Urinary bladder (tissue), 4 donors: ENCODE results near the gene CCDC7. TPM values are rescaled to one million over a fixed set of nuclear protein-coding genes. Genes with fewer than 3 reads are reported as not detected.

Experiments used
- DNase-seq: peaks from one replicate; pipeline ENCODE4 v3.0.0-alpha.2; 2015; ENCODE audit errors: extremely low spot score
- H3K27ac ChIP-seq: one replicate; pipeline ENCODE4 v1.5.1; 2013; ENCODE audit warnings: low read depth, mild to moderate bottlenecking, moderate library complexity
- H3K36me3 ChIP-seq: one replicate; pipeline ENCODE4 v1.6.1; 2013; ENCODE audit warnings: mild to moderate bottlenecking, moderate library complexity; ENCODE audit not compliant: insufficient read depth
- H3K4me1 ChIP-seq: one replicate; pipeline ENCODE4 v1.6.1; 2013; ENCODE audit warnings: mild to moderate bottlenecking, moderate library complexity; ENCODE audit not compliant: insufficient read depth
- H3K4me3 ChIP-seq: one replicate; pipeline ENCODE4 v1.5.1; 2013; ENCODE audit warnings: low read depth, low read length
- WGBS: extraction: QIAGEN DNeasy Blood & Tissue Kit; methylation state at CpG from one replicate; pipeline ENCODE4 v1.1.7; 2013; 5-methylcytosine and 5-hydroxymethylcytosine counted together
- polyA plus RNA-seq: library from polyadenylated mRNA; stranded (reverse); fragments of 200-250 nt; gene quantifications from one replicate; pipeline ENCODE4 v1.2.3, GENCODE V29; 2013
- total RNA-seq: library from RNA; depleted of rRNA; stranded (reverse); fragments of >200 nt; gene quantifications from one replicate; pipeline ENCODE4 v1.2.3, GENCODE V29; 2014
- donor health status: healthy with polysubstance abuse.
- donor health status: healthy.

Gene CCDC7
- total and polyA plus RNA-seq, 2 donors, result 1.2 to 109 TPM

DNA sequence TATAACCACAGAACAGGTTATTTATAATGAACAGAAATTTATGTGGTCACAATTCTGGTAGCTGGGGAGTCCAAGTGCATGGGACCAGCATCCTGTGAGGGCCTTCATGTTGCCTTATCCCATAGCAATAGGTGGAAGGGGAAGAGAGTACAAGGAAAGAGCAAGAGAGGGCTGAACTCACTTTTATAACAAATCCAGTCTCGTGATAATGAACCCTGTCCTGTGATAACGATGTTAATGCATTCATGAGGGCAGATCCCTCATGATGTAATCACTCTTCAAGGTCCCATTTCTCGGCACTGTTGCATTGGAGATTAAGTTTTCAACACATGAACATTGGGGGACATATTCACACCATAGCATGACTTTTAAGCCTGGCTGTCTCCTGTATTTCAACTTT is 27.4 kb upstream of the CCDC7 start:
- 52% methylated on average over 3 of the region's 3 CpGs for WGBS
- Histone ChIP-seq H3K36me3 (no peaks in the 10 kb centered on the region), H3K4me3 (no peak overlapping the region), H3K4me1 (no peaks in the 10 kb centered on the region), H3K27ac (no peak overlapping the region)
- no peak for DNase-seq

DNA sequence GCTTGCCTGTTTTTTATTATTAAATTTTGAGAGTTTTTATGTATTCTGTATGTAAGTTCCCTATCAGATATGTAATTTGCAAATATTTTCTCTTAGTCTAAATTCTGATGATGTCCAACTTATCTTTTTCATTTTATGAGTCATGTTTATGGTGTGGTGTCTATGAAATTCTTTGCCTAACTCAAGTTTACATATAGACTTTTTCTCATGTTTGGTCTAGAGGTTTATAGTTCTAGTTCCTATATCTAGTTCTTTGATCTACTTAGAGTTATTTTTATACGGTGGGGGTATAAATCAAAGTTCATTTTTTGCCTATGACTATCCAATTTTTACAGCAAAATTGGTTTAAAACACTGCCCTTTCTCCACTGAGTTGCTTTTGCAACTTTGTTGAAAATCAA is 26.3 kb upstream of the CCDC7 start:
- no peak overlapping the region for H3K27ac ChIP-seq
- H3K4me3 ChIP-seq, result no peak overlapping the region
- no peak for DNase-seq
- 27% methylated on average over 1 of the region's 1 CpG for WGBS
- H3K36me3 ChIP-seq, result no peaks in the 10 kb centered on the region
- H3K4me1 ChIP-seq, result no peaks in the 10 kb centered on the region

DNA sequence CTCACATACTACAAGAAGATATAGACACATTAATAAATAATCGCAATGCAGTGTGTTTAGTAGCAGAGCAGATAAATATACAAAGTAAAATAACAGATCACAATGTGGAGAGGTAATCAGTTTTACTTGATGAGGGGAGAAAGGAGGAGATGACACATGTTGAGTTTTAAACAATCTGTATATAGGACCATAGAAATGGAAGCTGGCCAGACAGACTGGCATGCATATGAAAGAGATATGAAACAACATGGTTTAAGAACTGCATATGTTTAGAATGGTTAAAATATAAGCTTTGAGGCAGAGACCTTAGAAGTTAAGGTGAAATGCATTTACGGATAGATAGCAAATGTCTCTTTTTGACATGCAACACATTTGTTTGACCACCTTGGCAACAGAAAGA is 19.8 kb upstream of the CCDC7 start:
- Histone ChIP-seq H3K4me1 (no peaks in the 10 kb centered on the region), H3K4me3 (no peak overlapping the region), H3K36me3 (no peaks in the 10 kb centered on the region), H3K27ac (no peak overlapping the region)
- 89% methylated on average over 2 of the region's 2 CpGs for WGBS
- DNase-seq, result no peak

DNA sequence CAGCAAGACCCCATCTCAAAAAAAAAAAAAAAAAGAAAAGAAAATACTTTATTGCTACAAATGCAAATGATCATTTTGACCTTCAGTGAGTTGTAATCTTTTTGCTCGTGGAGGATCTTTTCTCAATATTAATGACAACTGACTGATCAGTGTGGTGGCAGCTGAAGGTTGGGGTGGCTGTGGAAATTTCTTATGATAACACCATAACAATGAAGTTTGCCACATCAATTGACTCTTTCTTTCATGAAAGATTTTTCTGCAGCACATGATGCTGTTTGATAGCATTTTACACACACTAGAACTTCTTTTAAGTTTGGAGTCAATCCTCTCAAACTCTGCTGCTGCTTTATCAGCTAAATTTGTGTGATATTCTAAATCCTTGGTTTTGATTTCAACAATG is 12.4 kb upstream of the CCDC7 start:
- H3K27ac ChIP-seq, result no peak overlapping the region
- 88% methylated on average over 1 of the region's 1 CpG for WGBS
- DNase-seq, result no peak
- no peaks in the 10 kb centered on the region for H3K4me1 ChIP-seq
- no peak overlapping the region for H3K4me3 ChIP-seq
- H3K36me3 ChIP-seq, result no peaks in the 10 kb centered on the region

DNA sequence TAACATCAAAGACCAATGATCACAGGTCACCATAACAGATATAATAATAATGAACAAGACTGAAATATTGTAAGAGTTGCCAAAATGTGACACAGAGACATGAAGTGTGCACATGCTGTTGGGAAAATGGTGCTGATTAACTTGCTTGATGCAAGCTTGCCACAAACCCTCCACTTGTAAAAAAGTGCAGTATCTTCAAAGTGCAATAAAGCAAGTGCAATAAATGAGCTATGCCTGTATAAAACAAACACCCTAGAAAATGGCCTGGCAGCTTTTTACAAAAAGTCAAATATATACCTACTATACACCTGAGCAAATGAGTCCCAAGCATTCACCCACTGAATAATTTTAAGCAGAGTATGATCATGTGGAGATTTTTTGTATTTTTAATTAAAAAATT is 9.7 kb upstream of the CCDC7 start:
- Histone ChIP-seq H3K4me1 (no peaks in the 10 kb centered on the region), H3K36me3 (no peaks in the 10 kb centered on the region), H3K4me3 (no peak overlapping the region), H3K27ac (no peak overlapping the region)
- DNase-seq, result no peak

DNA sequence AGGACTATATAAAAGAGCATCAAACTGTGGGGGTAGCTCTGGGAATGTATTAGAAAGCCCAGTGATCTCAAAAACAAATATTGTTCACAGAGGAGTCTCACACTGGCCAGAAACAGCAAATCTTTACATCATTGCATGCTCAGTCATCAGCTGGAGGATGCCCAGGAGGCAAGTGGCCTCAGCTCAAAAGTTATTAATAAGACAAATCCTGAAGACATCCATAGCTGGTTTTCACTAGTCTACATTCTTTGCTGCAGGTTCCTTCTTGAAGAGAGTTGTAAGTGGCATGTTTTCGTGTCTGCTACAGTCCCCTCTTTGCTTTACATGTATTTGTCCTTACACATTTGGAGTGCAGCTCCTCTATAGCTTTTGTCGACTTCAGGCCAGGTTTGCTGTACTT is 8.6 kb upstream of the CCDC7 start:
- 86% methylated on average over 2 of the region's 2 CpGs for WGBS
- DNase-seq, result no peak

DNA sequence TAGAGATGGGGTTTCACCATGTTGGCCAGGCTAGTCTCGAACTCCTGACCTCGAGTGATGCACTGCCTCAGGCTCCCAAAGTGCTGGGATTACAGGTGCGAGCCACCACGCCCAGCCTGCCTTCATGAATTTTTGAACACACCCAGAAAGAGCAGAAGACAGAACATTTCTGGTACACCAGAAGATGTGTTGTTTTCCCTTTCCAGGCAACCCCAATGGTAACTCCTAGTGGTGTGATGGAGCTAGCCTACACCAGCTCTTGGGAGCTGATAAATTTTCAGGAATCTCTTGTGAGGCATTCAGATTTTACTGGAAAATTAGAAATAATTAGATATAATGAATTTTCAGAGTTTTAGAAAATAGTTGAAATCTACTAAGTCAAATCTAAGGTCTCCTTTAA is 904 bp upstream of the CCDC7 start:
- no peak for DNase-seq
- no peaks in the 10 kb centered on the region for H3K4me1 ChIP-seq
- no peak overlapping the region for H3K27ac ChIP-seq
- no peaks in the 10 kb centered on the region for H3K36me3 ChIP-seq
- no peak overlapping the region for H3K4me3 ChIP-seq
- WGBS, result 96% methylated on average over 4 of the region's 4 CpGs

More for the DNA sequence above, 8.6 kb upstream of the CCDC7 start:
- H3K27ac ChIP-seq, result no peak overlapping the region
- no peak overlapping the region for H3K4me3 ChIP-seq
- no peaks in the 10 kb centered on the region for H3K36me3 ChIP-seq
- H3K4me1 ChIP-seq, result no peaks in the 10 kb centered on the region

DNA sequence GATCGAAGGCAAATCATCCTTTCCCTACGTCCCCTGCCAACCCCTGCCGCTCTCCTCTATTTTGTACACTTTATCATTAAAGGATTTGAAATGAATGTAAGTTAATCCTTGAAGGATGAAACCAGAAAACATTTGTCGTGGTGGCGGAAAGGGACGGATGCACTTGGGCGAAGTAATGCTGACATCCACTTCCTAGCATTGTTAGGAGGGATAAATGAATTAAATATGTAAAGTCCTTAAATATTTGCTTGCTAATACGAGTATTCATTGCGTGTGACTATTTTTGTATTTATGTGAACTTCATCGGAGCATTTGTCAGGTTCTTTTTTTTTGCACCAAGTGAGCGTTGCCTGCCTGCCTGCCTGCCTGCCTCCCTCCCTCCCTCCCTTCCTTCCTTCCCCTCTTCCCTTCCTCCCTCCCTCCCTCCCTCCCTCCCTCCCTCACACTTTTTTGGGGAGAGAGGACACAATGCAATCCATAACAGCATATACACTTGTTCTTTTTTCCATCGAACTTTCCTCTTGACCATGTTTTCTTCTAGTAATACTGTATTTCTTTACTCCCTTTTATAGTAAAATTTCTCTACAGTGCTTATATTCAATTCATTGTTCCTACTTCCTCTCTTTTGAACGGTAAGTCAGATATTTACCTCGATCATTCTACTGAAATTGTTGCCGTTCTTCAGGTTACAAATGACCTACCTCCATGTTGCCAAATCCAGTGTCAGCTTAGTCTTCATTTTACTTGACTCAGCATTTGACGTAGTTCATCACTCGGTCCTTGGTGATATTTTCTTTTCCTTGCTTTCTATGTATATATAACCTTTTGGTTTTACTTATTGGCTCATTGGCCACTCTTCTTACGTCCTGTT is 831 bp downstream of the CCDC7 start:
- H3K4me3 ChIP-seq, result peak overlapping the region; percentile 62
- WGBS, result 2% methylated on average over 18 of the region's 18 CpGs
- no peaks in the 10 kb centered on the region for H3K36me3 ChIP-seq
- H3K27ac ChIP-seq, result peak overlapping the region; percentile 84
- DNase-seq, result no peak
- H3K4me1 ChIP-seq, result no peaks in the 10 kb centered on the region

DNA sequence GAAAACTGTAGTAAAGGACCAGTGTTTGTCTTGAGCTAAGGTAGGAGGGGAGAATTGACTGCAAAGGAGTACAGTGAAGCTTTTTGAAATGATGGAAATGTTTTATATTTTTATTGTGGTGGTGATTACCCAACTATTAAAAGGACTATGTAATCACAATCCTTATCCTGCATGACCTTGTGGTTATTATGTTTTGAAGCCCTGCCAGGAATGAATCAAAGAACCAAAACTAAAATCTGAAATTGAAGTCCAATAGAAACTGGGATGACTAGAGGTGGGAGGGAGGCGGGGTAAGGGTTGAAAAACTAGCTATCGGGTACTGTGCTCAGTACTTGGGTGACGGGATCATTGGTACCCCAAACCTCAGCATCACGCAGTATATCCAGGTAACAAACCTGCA is 8.2 kb downstream of the CCDC7 start:
- Histone ChIP-seq H3K4me1 (no peaks in the 10 kb centered on the region), H3K4me3 (no peak overlapping the region), H3K36me3 (no peaks in the 10 kb centered on the region), H3K27ac (no peak overlapping the region)
- DNase-seq, result no peak
- 97% methylated on average over 4 of the region's 4 CpGs for WGBS

DNA sequence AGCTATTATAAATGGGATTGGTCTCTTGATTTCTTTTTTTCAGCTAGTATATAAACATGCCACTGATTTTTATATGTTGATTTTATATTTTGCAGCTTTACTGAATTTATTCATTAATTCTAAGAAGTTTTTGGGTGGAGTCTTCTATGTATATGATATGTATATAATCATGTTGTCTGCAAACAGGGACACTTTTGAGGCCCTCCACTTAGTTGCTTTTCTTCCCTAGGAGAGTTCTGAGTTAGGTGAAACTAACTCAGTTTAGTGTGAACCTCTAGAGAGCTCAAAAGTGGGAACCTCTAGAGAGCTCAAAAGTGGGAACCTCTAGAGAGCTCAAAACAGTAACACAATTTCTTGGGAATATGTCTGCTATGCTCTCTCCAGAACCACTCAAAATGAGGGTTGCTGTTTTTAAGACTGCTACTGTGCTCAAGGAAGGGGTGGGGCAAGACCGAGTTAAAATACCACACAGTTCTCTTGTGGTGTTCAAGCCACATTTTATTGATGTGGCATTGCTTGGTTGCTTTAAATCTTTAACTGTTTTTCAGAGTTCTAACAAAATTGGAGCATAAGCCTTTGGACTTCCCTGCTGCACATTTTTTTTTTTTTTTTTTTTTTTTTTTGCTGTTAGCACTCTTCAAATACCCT is 13.2 kb downstream of the CCDC7 start:
- Histone ChIP-seq H3K4me3 (no peak overlapping the region), H3K36me3 (no peaks in the 10 kb centered on the region), H3K4me1 (no peaks in the 10 kb centered on the region), H3K27ac (no peak overlapping the region)
- no peak for DNase-seq
- 88% methylated on average over 1 of the region's 1 CpG for WGBS

DNA sequence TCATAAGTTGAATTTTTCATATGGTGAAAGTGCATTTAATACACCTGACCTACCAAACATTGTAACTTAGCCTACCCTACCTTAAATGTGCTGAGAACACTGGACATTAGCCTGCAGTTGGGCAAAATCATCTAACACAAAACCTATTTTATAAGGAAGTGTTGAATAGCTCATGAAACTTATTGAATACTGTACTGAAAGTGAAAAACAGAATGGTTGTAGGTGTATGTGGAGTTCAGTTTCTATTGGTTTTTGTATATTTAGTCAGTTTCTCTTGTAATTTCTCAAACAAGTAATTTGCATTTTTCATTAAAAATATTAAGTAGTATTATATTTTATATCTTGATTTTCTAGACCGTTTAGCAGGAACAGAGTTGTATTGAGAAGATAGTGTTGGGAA is 15.3 kb downstream of the CCDC7 start:
- DNase-seq, result no peak
- 85% methylated on average over 1 of the region's 1 CpG for WGBS
- Histone ChIP-seq H3K4me3 (no peak overlapping the region), H3K27ac (no peak overlapping the region), H3K4me1 (no peaks in the 10 kb centered on the region), H3K36me3 (no peaks in the 10 kb centered on the region)

DNA sequence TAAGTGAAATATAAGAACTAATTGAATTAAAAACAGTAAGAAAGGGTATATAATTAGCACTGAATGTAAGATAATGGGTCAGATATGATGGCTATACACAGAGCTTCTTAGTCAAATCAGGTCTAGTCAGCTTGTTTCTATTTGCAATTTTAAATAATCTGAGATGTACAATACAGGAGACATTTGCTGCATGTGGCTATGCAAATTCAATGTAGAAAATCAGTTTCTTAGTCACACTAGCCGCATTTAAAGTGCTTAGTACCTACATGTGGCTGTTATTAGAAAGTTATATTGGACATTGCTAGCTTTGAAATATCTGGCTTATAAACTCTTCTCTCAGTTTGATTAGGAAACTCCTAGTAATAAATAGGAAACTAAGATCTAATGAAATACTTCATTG is 25.3 kb downstream of the CCDC7 start:
- Histone ChIP-seq H3K4me3 (no peak overlapping the region), H3K27ac (no peak overlapping the region), H3K4me1 (no peaks in the 10 kb centered on the region), H3K36me3 (no peaks in the 10 kb centered on the region)
- DNase-seq, result no peak
- 99% methylated on average over 1 of the region's 1 CpG for WGBS

DNA sequence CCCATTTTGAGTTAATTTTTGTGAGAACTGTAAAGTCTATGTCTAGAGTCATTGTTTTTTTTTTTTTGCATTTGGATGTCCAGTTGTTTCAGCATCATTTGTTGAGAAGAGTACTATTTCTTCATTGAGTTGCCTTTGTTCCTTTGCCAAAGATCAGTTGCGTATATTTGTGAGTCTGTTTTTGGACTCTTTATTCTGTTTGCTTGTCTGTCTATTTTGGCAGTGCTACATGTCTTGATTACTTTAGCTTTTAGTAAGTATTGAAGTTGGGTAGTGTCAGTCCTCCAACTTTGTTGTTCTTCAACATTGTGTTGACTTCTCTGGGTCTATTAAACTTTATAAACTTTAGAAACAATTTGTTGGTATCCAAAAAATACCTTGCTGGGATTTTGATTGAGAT is 31.6 kb downstream of the CCDC7 start:
- 96% methylated on average over 1 of the region's 1 CpG for WGBS
- Histone ChIP-seq H3K4me3 (no peak overlapping the region), H3K4me1 (no peaks in the 10 kb centered on the region), H3K36me3 (no peaks in the 10 kb centered on the region), H3K27ac (no peak overlapping the region)
- DNase-seq, result no peak

DNA sequence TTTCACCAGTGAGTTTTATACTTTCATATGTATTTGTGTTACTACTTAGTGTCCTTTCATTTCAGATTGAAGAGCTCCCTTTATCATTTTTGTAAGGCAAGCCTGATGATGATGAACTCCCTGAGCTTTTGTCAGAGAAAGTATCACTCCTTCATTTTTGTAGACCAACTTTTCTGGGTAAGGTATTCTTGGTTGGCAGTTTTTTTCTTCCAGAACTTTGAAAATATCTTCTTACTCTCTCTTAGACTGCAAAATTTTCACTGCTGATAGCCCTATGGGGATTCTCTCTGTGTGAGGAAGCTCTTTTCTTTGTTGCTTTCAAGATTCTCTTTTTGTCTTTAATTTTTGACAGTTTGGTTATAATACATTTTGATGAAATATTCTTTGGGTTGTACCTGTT is 35.7 kb downstream of the CCDC7 start:
- no peak overlapping the region for H3K27ac ChIP-seq
- no peak for DNase-seq
- H3K4me1 ChIP-seq, result no peaks in the 10 kb centered on the region
- no peaks in the 10 kb centered on the region for H3K36me3 ChIP-seq
- H3K4me3 ChIP-seq, result no peak overlapping the region
